ENCODE data around the gene ZKSCAN7.

Gene ZKSCAN7

GRCh38 chr3:44601749-44602148 lies 46.8 kb downstream of the ZKSCAN7 start:
- H3K4me3 ChIP-seq (ENCODE audit: insufficient read length, low read depth): no peak overlapping the region
- DNase-seq (ENCODE audit: low read depth, low spot score): no peak
- H3K4me1 ChIP-seq (ENCODE audit: insufficient read depth, insufficient read length): no peaks in the 10 kb centered on the region
- TF ChIP-seq YY1 (IDR thresholded peaks at IDR 0.05; ENCODE audit: insufficient read depth, insufficient read length): no peak
- no peak for TF ChIP-seq SUZ12 (IDR thresholded peaks at IDR 0.05; ENCODE audit: extremely low read depth, insufficient read depth, insufficient read length)
- no peak for TF ChIP-seq ZNF274 (IDR thresholded peaks at IDR 0.05; ENCODE audit: low read depth, low read length)
- no peak overlapping the region for H3K9ac ChIP-seq (ENCODE audit: insufficient read length, low read depth)
- no peaks in the 10 kb centered on the region for H3K27me3 ChIP-seq (ENCODE audit: insufficient read depth, insufficient read length)
- H3K9me3 ChIP-seq (ENCODE audit: insufficient read depth, low read length): no peaks in the 10 kb centered on the region
- peaks cover 15% of the 10 kb centered on the region for H3K36me3 ChIP-seq (ENCODE audit: insufficient read depth, insufficient read length, low read length)

- no peak overlapping the region for H3K9ac ChIP-seq (ENCODE audit: insufficient read length, low read depth)
- no peak for DNase-seq (ENCODE audit: low read depth, low spot score)
- no peaks in the 10 kb centered on the region for H3K36me3 ChIP-seq (ENCODE audit: insufficient read depth, insufficient read length, low read length)
- no peaks in the 10 kb centered on the region for H3K9me3 ChIP-seq (ENCODE audit: insufficient read depth, low read length)
- TF ChIP-seq SUZ12 (IDR thresholded peaks at IDR 0.05; ENCODE audit: extremely low read depth, insufficient read depth, insufficient read length) (no peak), ZNF274 (IDR thresholded peaks at IDR 0.05; ENCODE audit: low read depth, low read length) (no peak), YY1 (IDR thresholded peaks at IDR 0.05; ENCODE audit: insufficient read depth, insufficient read length) (no peak)
- H3K4me1 ChIP-seq (ENCODE audit: insufficient read depth, insufficient read length): no peaks in the 10 kb centered on the region
- no peak overlapping the region for H3K4me3 ChIP-seq (ENCODE audit: insufficient read length, low read depth)
- H3K27me3 ChIP-seq (ENCODE audit: insufficient read depth, insufficient read length): no peaks in the 10 kb centered on the region
Observed at GRCh38 chr3:44612678-44613077, 57.7 kb downstream of the ZKSCAN7 start.

Measured in NT2/D1 (cell line).